CD14-positive monocyte (primary cell): ENCODE measurements around the gene ERBB4. TPM values are rescaled to one million over a fixed set of nuclear protein-coding genes. Genes with fewer than 3 reads are reported as not detected.

Experiments
- DNase-seq, 3 donors: peaks; one replicate each; pipeline ENCODE4 v3.0.0-alpha.2; 2011 to 2022
- H2AFZ ChIP-seq: 2 replicates; pipeline ENCODE4 v1.6.0; 2012; ENCODE audit warnings: mild to moderate bottlenecking, low read depth, low read length, inconsistent platforms; ENCODE audit not compliant: insufficient read depth, poor library complexity, severe bottlenecking
- H3K27ac ChIP-seq, 2 donors: 1 replicate in 1 of 2; 2 replicates in 1 of 2; pipeline ENCODE4 v1.5.1; 2012 to 2013; ENCODE audit warnings: low read length in 2 of 2, control low read depth in 1 of 2, inconsistent platforms in 1 of 2, low read depth in 1 of 2, mild to moderate bottlenecking in 1 of 2
- H3K27me3 ChIP-seq, 2 donors: one replicate each; pipeline versions ENCODE4 v1.6.0 to v1.6.1; 2011 to 2013; ENCODE audit warnings: low read length in 2 of 2; ENCODE audit not compliant: control insufficient read depth in 2 of 2, insufficient read depth in 2 of 2
- H3K36me3 ChIP-seq, 2 donors: replicated peaks in 1 of 2; 1 replicate in 1 of 2; 2 replicates in 1 of 2; pipeline versions ENCODE4 v1.5.1 to v1.6.1; 2012 to 2013; ENCODE audit warnings: low read length in 2 of 2, control low read depth in 1 of 2, inconsistent platforms in 1 of 2, mild to moderate bottlenecking in 1 of 2; ENCODE audit not compliant: insufficient read depth in 2 of 2, control insufficient read depth in 1 of 2
- H3K4me1 ChIP-seq, 2 donors: 1 replicate in 1 of 2; 2 replicates in 1 of 2; pipeline versions ENCODE4 v1.5.1 to v1.6.1; 2012 to 2013; ENCODE audit warnings: low read length in 2 of 2, control low read depth in 1 of 2, inconsistent platforms in 1 of 2, mild to moderate bottlenecking in 1 of 2, moderate library complexity in 1 of 2; ENCODE audit not compliant: insufficient read depth in 2 of 2, control insufficient read depth in 1 of 2
- H3K4me2 ChIP-seq: replicated peaks from 2 replicates; pipeline ENCODE3; 2012; ENCODE audit warnings: low read length, moderate library complexity, mild to moderate bottlenecking; ENCODE audit not compliant: poor library complexity, severe bottlenecking; ENCODE audit errors: extremely low read depth
- H3K4me3 ChIP-seq, 3 experiments: fragments of 200-600 bp in 1 of 3; sonication (generic) in 1 of 3; replicated peaks in 1 of 3; 1 replicate in 2 of 3; 2 replicates in 1 of 3; pipeline ENCODE4 v1.5.1; 2011 to 2013; ENCODE audit warnings: low read length in 3 of 3, mild to moderate bottlenecking in 3 of 3, control low read depth in 2 of 3, low read depth in 2 of 3, inconsistent platforms in 1 of 3, moderate library complexity in 1 of 3
- H3K79me2 ChIP-seq: 2 replicates; pipeline ENCODE4 v1.6.0; 2012; ENCODE audit warnings: mild to moderate bottlenecking, control low read depth, inconsistent platforms, low read length, moderate library complexity; ENCODE audit not compliant: insufficient read depth
- H3K9ac ChIP-seq: 2 replicates; pipeline ENCODE4 v1.6.0; 2017; ENCODE audit warnings: low read length, mild to moderate bottlenecking; ENCODE audit not compliant: insufficient read depth, poor library complexity, severe bottlenecking
- H3K9me3 ChIP-seq, 2 donors: replicated peaks in 1 of 2; 1 replicate in 1 of 2; 2 replicates in 1 of 2; pipeline versions ENCODE4 v1.5.1 to v1.6.1; 2012 to 2013; ENCODE audit warnings: low read length in 2 of 2, control low read depth in 1 of 2; ENCODE audit not compliant: control insufficient read depth in 1 of 2, insufficient read depth in 1 of 2
- H4K20me1 ChIP-seq: 2 replicates; pipeline ENCODE4 v1.6.0; 2012; ENCODE audit warnings: mild to moderate bottlenecking, low read length, control low read depth, moderate library complexity; ENCODE audit not compliant: insufficient read depth
- H3K27ac Mint-ChIP-seq, 7 donors: one replicate each; pipeline ENCODE4 v1.8.0; 2020; ENCODE audit warnings: mild to moderate bottlenecking in 7 of 7, mixed read lengths in 7 of 7, moderate library complexity in 6 of 7, inconsistent platforms in 2 of 7
- H3K27me3 Mint-ChIP-seq, 3 donors: one replicate each; pipeline ENCODE4 v1.8.0; 2021 to 2022; ENCODE audit warnings: low read depth in 3 of 3, mild to moderate bottlenecking in 3 of 3, mixed read lengths in 3 of 3, moderate library complexity in 3 of 3, inconsistent platforms in 1 of 3
- H3K36me3 Mint-ChIP-seq, 2 donors: one replicate each; pipeline ENCODE4 v1.8.0; 2020; ENCODE audit warnings: mixed read lengths in 2 of 2, inconsistent platforms in 1 of 2, mild to moderate bottlenecking in 1 of 2
- H3K4me1 Mint-ChIP-seq: one replicate; pipeline ENCODE4 v1.8.0; 2020; ENCODE audit warnings: mild to moderate bottlenecking, mixed read lengths
- H3K4me3 Mint-ChIP-seq, 2 donors: one replicate each; pipeline ENCODE4 v1.8.0; 2020; ENCODE audit warnings: mild to moderate bottlenecking in 2 of 2, mixed read lengths in 2 of 2, moderate library complexity in 1 of 2
- H3K9me3 Mint-ChIP-seq, 7 donors: one replicate each; pipeline ENCODE4 v1.8.0; 2020 to 2022; ENCODE audit warnings: mixed read lengths in 7 of 7, mild to moderate bottlenecking in 6 of 7, moderate library complexity in 6 of 7, inconsistent platforms in 2 of 7
- CTCF ChIP-seq: fragments of 200-600 bp; IDR thresholded peaks from one replicate; pipeline ENCODE4 v1.8.0; 2022; ENCODE audit warnings: antibody characterized with exemption, mild to moderate bottlenecking
- WGBS: methylation state at CpG from one replicate; pipeline ENCODE4 v1.1.5; 2013; ENCODE audit warnings: missing lambda C conversion rate; ENCODE audit not compliant: insufficient coverage; 5-methylcytosine and 5-hydroxymethylcytosine counted together
- intact Hi-C, 2 donors: fragments of 100-400 bp; cut with micrococcal nuclease; formaldehyde crosslinking; loops; one replicate each; pipeline versions ENCODE4 v1.15.0 to v1.15.1; 2023
- polyA plus RNA-seq, 3 donors: library from polyadenylated mRNA; depleted of rRNA in 1 of 3; unstranded in 2 of 3; stranded (reverse) in 1 of 3; fragments of 300-500 nt in 2 of 3; fragments of >200 nt in 1 of 3; fragmentation: Illumina TruSeq in 2 of 3; gene quantifications; 1 replicate in 2 of 3; 2 replicates in 1 of 3; pipeline ENCODE4 v1.2.3, GENCODE V29; 2012 to 2021

Gene ERBB4
- polyA plus RNA-seq, 3 donors, result not detected

GRCh38 chr2:212345966-212346365 is 192.6 kb downstream of the ERBB4 start:
- no peak overlapping the region for H3K27ac Mint-ChIP-seq
- no peak for DNase-seq
- WGBS, result no CpG with 5 or more reads among the region's 1 CpG

GRCh38 chr2:212344131-212344530 is 194.5 kb downstream of the ERBB4 start:
- WGBS, result no CpG with 5 or more reads among the region's 2 CpGs
- H3K9ac ChIP-seq, result no peak overlapping the region
- H3K27me3 ChIP-seq, result no peaks in the 10 kb centered on the region
- peaks cover 0 to 2% (median 0%) of the 10 kb centered on the region in 7 donors for H3K9me3 Mint-ChIP-seq
- intact Hi-C loops, result no loop called here
- no peaks in the 10 kb centered on the region for H3K36me3 ChIP-seq
- H3K27ac Mint-ChIP-seq, result no peak overlapping the region
- H3K4me3 ChIP-seq, result no peak overlapping the region
- no peaks in the 10 kb centered on the region for H3K4me1 Mint-ChIP-seq
- no peak for DNase-seq
- TF ChIP-seq CTCF, result no peak
- no peaks in the 10 kb centered on the region for H4K20me1 ChIP-seq
- no peaks in the 10 kb centered on the region for H3K79me2 ChIP-seq
- no peak overlapping the region for H3K4me2 ChIP-seq
- no peak overlapping the region for H3K4me3 Mint-ChIP-seq
- no peaks in the 10 kb centered on the region for H3K4me1 ChIP-seq
- no peaks in the 10 kb centered on the region for H3K36me3 Mint-ChIP-seq
- no peak overlapping the region for H2AFZ ChIP-seq
- H3K27ac ChIP-seq, result no peak overlapping the region
- no peaks in the 10 kb centered on the region for H3K27me3 Mint-ChIP-seq
- no peaks in the 10 kb centered on the region for H3K9me3 ChIP-seq

More at GRCh38 chr2:212345966-212346365, 192.6 kb downstream of the ERBB4 start:
- Histone ChIP-seq H3K79me2 (no peaks in the 10 kb centered on the region), H3K27me3 (no peaks in the 10 kb centered on the region), H3K36me3 (no peaks in the 10 kb centered on the region), H3K4me1 (no peaks in the 10 kb centered on the region), H2AFZ (no peak overlapping the region), H3K4me3 (no peak overlapping the region), H3K4me2 (no peak overlapping the region), H4K20me1 (no peaks in the 10 kb centered on the region), H3K9ac (no peak overlapping the region), H3K27ac (no peak overlapping the region), H3K9me3 (no peaks in the 10 kb centered on the region)
- Mint-ChIP-seq H3K36me3 (no peaks in the 10 kb centered on the region), H3K9me3 (peaks cover 0 to 2% (median 0%) of the 10 kb centered on the region in 7 donors), H3K4me3 (no peak overlapping the region), H3K27me3 (no peaks in the 10 kb centered on the region), H3K4me1 (no peaks in the 10 kb centered on the region)
- intact Hi-C loops, result no loop called here
- no peak for TF ChIP-seq CTCF
